GM12875 (cell line): Measurements from ENCODE around the gene PRKN.

Experiments used
- H3K4me3 ChIP-seq: one replicate; pipeline ENCODE4 v1.5.1; 2011; ENCODE audit warnings: low read depth, low read length, control low read depth
- TF ChIP-seq, protein P1 (sequence below): IDR thresholded peaks from 2 replicates; pipeline ENCODE4 v1.5.1; 2011; ENCODE audit warnings: low read depth, mild to moderate bottlenecking, control low read depth, inconsistent platforms, low read length, moderate library complexity, borderline replicate concordance; ENCODE audit not compliant: insufficient read depth

The PRKN gene

DNA sequence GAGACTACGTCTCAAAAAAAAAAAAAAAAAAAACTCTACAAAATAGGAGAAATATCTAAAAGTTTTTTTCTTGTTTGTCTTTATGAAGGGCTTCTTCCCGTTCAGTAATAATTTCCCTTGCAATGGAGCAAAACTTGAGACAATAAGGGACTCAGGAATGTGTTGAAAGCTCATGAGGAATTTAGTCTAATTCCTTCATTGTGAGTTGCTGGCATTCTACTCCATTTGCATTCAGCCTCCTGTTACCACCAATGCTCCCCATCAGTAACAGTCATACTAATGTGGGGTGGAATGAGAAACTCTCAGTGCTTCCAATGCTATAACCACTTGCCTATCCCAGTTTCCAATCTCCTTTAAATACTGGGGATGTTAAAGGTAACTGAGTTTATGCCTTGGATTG lies 877.0 kb downstream of the PRKN start:
- TF ChIP-seq, protein P1, sequence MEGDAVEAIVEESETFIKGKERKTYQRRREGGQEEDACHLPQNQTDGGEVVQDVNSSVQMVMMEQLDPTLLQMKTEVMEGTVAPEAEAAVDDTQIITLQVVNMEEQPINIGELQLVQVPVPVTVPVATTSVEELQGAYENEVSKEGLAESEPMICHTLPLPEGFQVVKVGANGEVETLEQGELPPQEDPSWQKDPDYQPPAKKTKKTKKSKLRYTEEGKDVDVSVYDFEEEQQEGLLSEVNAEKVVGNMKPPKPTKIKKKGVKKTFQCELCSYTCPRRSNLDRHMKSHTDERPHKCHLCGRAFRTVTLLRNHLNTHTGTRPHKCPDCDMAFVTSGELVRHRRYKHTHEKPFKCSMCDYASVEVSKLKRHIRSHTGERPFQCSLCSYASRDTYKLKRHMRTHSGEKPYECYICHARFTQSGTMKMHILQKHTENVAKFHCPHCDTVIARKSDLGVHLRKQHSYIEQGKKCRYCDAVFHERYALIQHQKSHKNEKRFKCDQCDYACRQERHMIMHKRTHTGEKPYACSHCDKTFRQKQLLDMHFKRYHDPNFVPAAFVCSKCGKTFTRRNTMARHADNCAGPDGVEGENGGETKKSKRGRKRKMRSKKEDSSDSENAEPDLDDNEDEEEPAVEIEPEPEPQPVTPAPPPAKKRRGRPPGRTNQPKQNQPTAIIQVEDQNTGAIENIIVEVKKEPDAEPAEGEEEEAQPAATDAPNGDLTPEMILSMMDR, result no peak

DNA sequence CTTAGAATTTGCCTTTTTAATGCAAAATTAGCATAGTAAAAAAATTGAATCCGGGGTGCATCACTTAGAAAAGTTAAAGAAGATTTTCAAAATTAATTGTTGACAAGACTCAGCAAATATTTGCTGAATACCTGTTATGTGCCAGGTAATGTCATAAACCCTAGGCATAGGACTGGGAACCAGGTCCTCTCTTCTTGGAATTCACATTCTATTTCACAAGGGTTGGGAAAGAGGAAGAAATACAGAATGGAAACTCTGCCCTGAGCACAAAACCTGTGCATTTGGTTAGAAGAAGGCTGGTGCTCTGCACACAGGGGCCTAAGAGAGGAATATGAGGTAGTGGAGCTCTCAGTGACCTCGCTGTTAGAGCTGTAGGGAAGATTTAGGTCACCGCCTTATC lies 879.9 kb downstream of the PRKN start:
- TF ChIP-seq, protein P1, result no peak
- no peak overlapping the region for H3K4me3 ChIP-seq

More for the DNA sequence above, 877.0 kb downstream of the PRKN start:
- no peak overlapping the region for H3K4me3 ChIP-seq

DNA sequence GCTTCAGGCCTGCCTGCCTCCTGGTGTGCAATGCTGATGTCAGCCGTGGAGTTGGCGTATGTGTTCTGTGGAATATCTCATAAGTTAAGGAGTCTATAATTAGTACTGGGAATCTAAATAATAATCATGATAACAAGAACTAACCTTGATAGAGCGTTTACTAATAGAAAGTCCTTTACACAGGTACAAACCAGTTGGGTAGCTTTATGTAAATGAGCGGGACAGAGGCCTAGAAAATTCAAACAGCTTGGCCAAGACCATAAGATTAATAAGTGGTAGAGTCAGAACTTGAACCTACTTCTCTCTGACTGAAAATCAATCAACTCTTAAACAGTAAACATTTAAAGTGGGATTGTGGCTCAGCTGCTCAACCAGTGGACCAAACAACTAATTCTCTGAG lies 882.8 kb downstream of the PRKN start:
- TF ChIP-seq, protein P1, result no peak
- no peak overlapping the region for H3K4me3 ChIP-seq

DNA sequence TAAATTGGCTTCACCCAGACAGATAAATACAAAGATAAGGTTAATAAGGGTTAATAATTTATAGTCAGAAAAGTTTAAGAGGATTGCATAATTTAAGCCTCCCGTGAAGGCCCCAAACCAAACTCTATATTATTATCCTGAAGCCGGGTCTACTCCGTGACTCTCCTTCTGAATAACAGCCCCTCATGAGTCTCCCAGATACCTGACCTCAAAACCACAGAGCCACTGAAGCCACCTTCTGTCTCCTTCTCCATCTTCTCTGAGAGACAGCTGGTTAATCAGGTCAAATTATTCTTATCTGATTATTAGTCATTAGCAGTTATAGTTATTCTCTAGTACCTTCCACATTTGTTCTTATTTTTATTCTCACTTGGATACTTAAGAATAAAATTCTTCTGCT lies 884.5 kb downstream of the PRKN start:
- TF ChIP-seq, protein P1, result no peak
- H3K4me3 ChIP-seq, result no peak overlapping the region

DNA sequence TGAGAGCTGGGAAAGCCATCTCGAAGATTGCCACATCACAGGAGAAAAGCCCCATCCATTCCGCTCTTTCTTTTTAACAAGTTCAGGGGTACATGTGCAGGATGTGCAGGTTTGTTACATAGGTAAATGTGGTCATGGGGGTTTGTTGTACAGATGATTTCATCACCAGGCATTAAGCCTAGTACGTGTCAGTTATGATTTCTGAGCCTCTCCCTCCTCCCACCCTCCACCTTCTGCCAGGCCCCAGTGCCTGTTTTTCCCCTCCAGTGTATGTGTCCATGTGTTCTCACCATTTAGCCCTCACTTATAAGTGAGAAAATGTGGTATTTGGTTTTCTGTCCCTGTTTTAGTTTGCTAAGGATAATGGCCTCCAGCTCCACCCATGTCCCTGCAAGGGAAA lies 887.2 kb downstream of the PRKN start:
- TF ChIP-seq, protein P1, result no peak
- H3K4me3 ChIP-seq, result no peak overlapping the region

DNA sequence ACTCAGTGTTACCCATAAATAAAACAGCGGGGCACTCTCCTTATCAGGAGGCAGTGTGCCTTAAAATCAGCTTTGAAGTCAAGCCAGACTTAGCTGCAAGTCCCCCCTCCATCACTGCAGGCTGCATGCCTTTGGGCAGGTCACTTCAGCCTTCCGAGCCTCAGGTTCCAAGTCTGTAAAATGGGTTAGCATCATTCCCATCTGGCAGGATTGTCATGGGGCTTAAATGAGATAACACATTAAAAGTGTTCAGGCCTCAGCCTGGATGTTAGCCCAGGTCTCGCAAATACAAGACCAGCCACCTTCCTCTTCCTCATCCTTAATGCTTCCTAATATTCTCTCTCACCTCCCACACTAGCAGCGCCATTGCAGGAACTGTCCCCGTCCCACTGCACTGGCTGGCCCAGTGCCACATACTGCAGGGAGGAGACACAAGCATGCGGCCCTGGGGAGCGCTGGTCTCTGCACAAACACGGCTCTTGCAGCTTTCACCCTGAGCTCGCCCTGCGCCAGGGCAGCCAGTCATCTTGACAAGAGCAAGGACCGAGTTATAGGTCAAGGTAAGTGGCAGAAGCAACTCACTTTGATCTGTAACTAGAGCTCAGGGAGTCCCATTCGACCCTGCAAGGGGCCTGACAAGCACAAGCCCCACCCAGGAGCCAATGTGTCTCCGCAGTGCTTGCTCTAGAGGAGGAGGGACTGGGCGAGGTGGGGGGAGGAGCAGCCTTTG lies 889.1 kb downstream of the PRKN start:
- TF ChIP-seq, protein P1, result no peak
- no peak overlapping the region for H3K4me3 ChIP-seq

DNA sequence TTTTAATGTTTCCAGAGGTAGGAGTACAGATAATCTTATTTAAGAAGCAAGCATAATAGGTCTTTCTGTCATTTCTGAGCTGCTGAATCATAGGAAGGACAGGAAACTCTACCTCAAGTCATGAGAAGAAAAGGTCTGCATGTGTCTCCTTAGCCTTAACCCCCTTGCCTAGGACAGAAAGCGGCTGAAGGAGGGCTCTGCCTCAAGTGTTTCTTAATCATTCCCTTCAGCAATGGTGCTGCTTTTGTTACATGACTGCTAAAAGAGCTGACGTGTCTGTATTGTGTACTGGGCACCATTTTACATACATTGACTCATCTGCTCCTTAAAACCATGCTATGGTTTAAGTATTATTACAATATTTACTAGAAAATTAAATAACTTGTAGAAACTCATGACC lies 889.7 kb downstream of the PRKN start:
- TF ChIP-seq, protein P1, result no peak
- H3K4me3 ChIP-seq, result no peak overlapping the region
